Gastroesophageal sphincter (tissue), 4 donors: ENCODE measurements around the gene STAT5A. TPM values are rescaled to one million over a fixed set of nuclear protein-coding genes. Genes with fewer than 3 reads are reported as not detected.

Experiments used
- ATAC-seq: fragments of 150-250 bp; one replicate; pipeline ENCODE4 v1.9.1; 2016; ENCODE audit warnings: mild to moderate bottlenecking, moderate library complexity
- H3K27ac ChIP-seq, 4 donors: fragments of 200-600 bp; sonication (generic) in 3 of 4; 1 replicate in 3 of 4; 2 replicates in 1 of 4; pipeline ENCODE4 v1.5.1; 2016 to 2019
- H3K27me3 ChIP-seq: fragments of 200-600 bp; sonication (generic); one replicate; pipeline ENCODE4 v1.5.1; 2019
- H3K36me3 ChIP-seq, 2 donors: fragments of 200-600 bp; sonication (generic); one replicate each; pipeline ENCODE4 v1.5.1; 2019; ENCODE audit warnings: control low read depth in 1 of 2
- H3K4me1 ChIP-seq, 3 donors: fragments of 200-600 bp; sonication (generic); 1 replicate in 2 of 3; 2 replicates in 1 of 3; pipeline ENCODE4 v1.5.1; 2016 to 2019; ENCODE audit warnings: control low read depth in 2 of 3
- H3K4me3 ChIP-seq, 2 donors: fragments of 200-600 bp; sonication (generic); one replicate each; pipeline ENCODE4 v1.5.1; 2019; ENCODE audit warnings: mild to moderate bottlenecking in 1 of 2, moderate library complexity in 1 of 2
- H3K9me3 ChIP-seq, 3 donors: fragments of 200-600 bp; sonication (generic); one replicate each; pipeline ENCODE4 v1.5.1; 2017 to 2019; ENCODE audit warnings: control low read depth in 2 of 3
- EP300 ChIP-seq: sonication (generic); formaldehyde crosslinking; IDR thresholded peaks from one replicate; pipeline ENCODE4 v1.6.1; 2017; ENCODE audit warnings: antibody characterized with exemption, mild to moderate bottlenecking
- POLR2A ChIP-seq, 2 donors: fragments of 450-650 bp; IDR thresholded peaks; one replicate each; pipeline ENCODE4 v1.6.1; 2017; ENCODE audit warnings: antibody characterized with exemption in 2 of 2, mild to moderate bottlenecking in 2 of 2, moderate library complexity in 1 of 2
- POLR2AphosphoS5 ChIP-seq: sonication (generic); formaldehyde crosslinking; IDR thresholded peaks from one replicate; pipeline ENCODE4 v1.6.1; 2017; ENCODE audit warnings: antibody characterized with exemption
- WGBS, 2 donors: methylation state at CpG; one replicate each; pipeline ENCODE4 v1.1.5; 2018; ENCODE audit warnings: low coverage in 1 of 2; 5-methylcytosine and 5-hydroxymethylcytosine counted together
- total RNA-seq, 4 donors: library from RNA; depleted of rRNA; stranded (reverse); fragments of >200 nt; gene quantifications; one replicate each; pipeline ENCODE4 v1.1.0, GENCODE V29; 2016
- TF ChIP-seq, protein P1 (sequence below), 4 experiments: fragments of 200-600 bp in 2 of 4; fragments of 450-650 bp in 2 of 4; sonication (generic) in 1 of 4; IDR thresholded peaks; one replicate each; pipeline ENCODE4 v1.5.1; 2017 to 2019; ENCODE audit warnings: antibody characterized with exemption in 4 of 4, mild to moderate bottlenecking in 2 of 4, moderate library complexity in 2 of 4

STAT5A gene
- total RNA-seq, 4 donors from 2014 or later = 61.8 to 80.8 (median 71.4) TPM

- Histone ChIP-seq H3K36me3 (peaks cover 0 to 4% of the 10 kb centered on the region in 2 donors), H3K4me3 (no peak overlapping the region), H3K4me1 (peaks cover 0 to 13% (median 7%) of the 10 kb centered on the region in 3 donors), H3K9me3 (no peaks in the 10 kb centered on the region), H3K27ac (peak overlapping the region in 1 of 4 donors; percentile 19), H3K27me3 (no peaks in the 10 kb centered on the region)
- 94% methylated on average over 3 of the region's 4 CpGs; no CpG with 5 or more reads in 1 of the 2 donors for WGBS, 2 donors
- TF ChIP-seq, protein P1, sequence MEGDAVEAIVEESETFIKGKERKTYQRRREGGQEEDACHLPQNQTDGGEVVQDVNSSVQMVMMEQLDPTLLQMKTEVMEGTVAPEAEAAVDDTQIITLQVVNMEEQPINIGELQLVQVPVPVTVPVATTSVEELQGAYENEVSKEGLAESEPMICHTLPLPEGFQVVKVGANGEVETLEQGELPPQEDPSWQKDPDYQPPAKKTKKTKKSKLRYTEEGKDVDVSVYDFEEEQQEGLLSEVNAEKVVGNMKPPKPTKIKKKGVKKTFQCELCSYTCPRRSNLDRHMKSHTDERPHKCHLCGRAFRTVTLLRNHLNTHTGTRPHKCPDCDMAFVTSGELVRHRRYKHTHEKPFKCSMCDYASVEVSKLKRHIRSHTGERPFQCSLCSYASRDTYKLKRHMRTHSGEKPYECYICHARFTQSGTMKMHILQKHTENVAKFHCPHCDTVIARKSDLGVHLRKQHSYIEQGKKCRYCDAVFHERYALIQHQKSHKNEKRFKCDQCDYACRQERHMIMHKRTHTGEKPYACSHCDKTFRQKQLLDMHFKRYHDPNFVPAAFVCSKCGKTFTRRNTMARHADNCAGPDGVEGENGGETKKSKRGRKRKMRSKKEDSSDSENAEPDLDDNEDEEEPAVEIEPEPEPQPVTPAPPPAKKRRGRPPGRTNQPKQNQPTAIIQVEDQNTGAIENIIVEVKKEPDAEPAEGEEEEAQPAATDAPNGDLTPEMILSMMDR (IDR thresholded peaks at IDR 0.05) = no peak
- TF ChIP-seq POLR2A (IDR thresholded peaks at IDR 0.05) (no peak), POLR2AphosphoS5 (no peak), EP300 (no peak)
- ATAC-seq = no peak
These were observed 8.3 kb upstream of the STAT5A start for GRCh38 chr17:42279776-42280630.

- peaks cover 0 to 4% of the 10 kb centered on the region in 2 donors for H3K36me3 ChIP-seq
- 89% methylated on average over 3 of the region's 7 CpGs; no CpG with 5 or more reads in 1 of the 2 donors for WGBS, 2 donors
- no peak for ATAC-seq
- H3K4me1 ChIP-seq = peaks cover 0 to 23% (median 12%) of the 10 kb centered on the region in 3 donors
- no peak overlapping the region for H3K4me3 ChIP-seq
- H3K27ac ChIP-seq = no peak overlapping the region
- no peaks in the 10 kb centered on the region for H3K27me3 ChIP-seq
- TF ChIP-seq, protein P1 (IDR thresholded peaks at IDR 0.05) = no peak
- TF ChIP-seq POLR2AphosphoS5 (no peak), EP300 (no peak), POLR2A (IDR thresholded peaks at IDR 0.05) (no peak)
- no peaks in the 10 kb centered on the region for H3K9me3 ChIP-seq
These were observed 6.7 kb upstream of the STAT5A start for GRCh38 chr17:42281571-42282096.

GRCh38 chr17:42282478-42283080, 5.7 kb upstream of the STAT5A start:
- WGBS, 2 donors = 67 to 87% methylated on average over 1 to 5 of the region's 6 CpGs

DNA sequence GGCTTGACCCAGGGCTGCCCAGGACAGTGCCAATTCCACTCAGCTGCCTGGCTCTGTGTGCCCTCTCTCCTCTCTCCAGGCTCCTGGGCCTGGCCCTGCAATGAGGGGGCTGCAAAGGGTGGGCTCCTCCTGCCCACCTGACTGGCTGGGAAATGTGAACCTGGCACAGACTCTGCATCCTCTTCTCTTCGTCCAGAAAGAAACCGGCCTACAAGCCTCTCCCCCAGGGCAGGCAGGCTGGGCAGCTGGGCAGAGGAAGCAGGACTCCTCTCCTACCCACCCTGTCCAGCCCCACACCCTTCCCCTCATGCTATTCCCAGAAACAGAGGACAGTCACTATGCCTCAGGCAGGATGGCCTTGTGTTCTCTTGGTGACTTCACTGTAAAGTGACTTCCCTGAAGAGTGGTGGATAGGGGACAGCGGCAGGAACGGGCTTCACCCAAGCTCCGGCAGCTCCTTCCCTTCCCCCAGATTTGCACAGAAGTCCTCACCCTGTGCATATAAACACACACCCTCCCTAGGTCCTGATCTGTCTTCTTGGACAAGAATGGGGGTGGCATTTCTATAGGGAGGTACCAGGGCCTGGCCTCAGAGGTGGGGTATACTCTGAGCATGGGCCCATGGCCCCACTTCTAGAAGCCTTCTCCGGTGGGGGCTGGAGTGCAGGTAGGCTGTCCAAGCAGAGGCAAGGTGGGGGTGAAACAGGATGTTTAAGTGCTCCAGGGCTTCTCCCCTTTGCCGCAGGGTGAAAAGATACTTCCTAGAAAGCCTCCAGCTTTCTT, 4.9 kb upstream of the STAT5A start:
- TF ChIP-seq, protein P1 (IDR thresholded peaks at IDR 0.05) = no peak
- TF ChIP-seq POLR2AphosphoS5 (no peak), POLR2A (IDR thresholded peaks at IDR 0.05) (no peak), EP300 (no peak)
- ATAC-seq = no peak
- Histone ChIP-seq H3K4me1 (peaks cover 0 to 29% (median 12%) of the 10 kb centered on the region in 3 donors), H3K4me3 (no peak overlapping the region), H3K36me3 (peaks cover 0 to 4% of the 10 kb centered on the region in 2 donors), H3K9me3 (no peaks in the 10 kb centered on the region), H3K27ac (no peak overlapping the region), H3K27me3 (no peaks in the 10 kb centered on the region)
- 60 to 80% methylated on average over 1 of the region's 7 CpGs for WGBS, 2 donors

More at GRCh38 chr17:42282478-42283080, 5.7 kb upstream of the STAT5A start:
- H3K9me3 ChIP-seq = no peaks in the 10 kb centered on the region
- H3K27ac ChIP-seq = no peak overlapping the region
- no peak overlapping the region for H3K4me3 ChIP-seq
- no peaks in the 10 kb centered on the region for H3K27me3 ChIP-seq
- H3K36me3 ChIP-seq = peaks cover 0 to 4% of the 10 kb centered on the region in 2 donors
- ATAC-seq = no peak
- no peak for TF ChIP-seq EP300
- TF ChIP-seq, protein P1 (IDR thresholded peaks at IDR 0.05) = no peak
- H3K4me1 ChIP-seq = peaks cover 0 to 23% (median 12%) of the 10 kb centered on the region in 3 donors
